Stomach (tissue), 9 donors: ENCODE results near the gene METRNL. TPM values are rescaled to one million over a fixed set of nuclear protein-coding genes. Genes with fewer than 3 reads are reported as not detected.
"Not testable (repeated sequence)": the region's sequence is repeated elsewhere in the genome, so short reads cannot be mapped to it uniquely, and the experiment has no call there.

Experiments used
- DNase-seq, 2 donors: peaks; one replicate each; pipeline versions ENCODE4 v3.0.0 to v3.0.0-alpha.2; 2013 to 2019
- H3K27ac ChIP-seq, 5 donors: fragments of 200-600 bp in 4 of 5; sonication (generic) in 4 of 5; one replicate each; pipeline ENCODE4 v1.5.1; 2013 to 2019; ENCODE audit warnings: mild to moderate bottlenecking in 1 of 5, moderate library complexity in 1 of 5
- H3K27me3 ChIP-seq, 3 donors: fragments of 200-600 bp; sonication (generic); one replicate each; pipeline ENCODE4 v1.5.1; 2017 to 2019; ENCODE audit warnings: mixed run types in 1 of 3
- H3K36me3 ChIP-seq, 4 donors: fragments of 200-600 bp; sonication (generic); 1 replicate in 3 of 4; 2 replicates in 1 of 4; pipeline ENCODE4 v1.5.1; 2016 to 2019
- H3K4me1 ChIP-seq, 4 donors: fragments of 200-600 bp; sonication (generic); one replicate each; pipeline ENCODE4 v1.5.1; 2016 to 2019
- H3K4me3 ChIP-seq, 4 donors: fragments of 200-600 bp; sonication (generic) in 3 of 4; one replicate each; pipeline ENCODE4 v1.5.1; 2016 to 2019; ENCODE audit warnings: mild to moderate bottlenecking in 1 of 4
- H3K9me3 ChIP-seq, 4 donors: fragments of 200-600 bp; sonication (generic); one replicate each; pipeline ENCODE4 v1.5.1; 2016 to 2019
- CTCF ChIP-seq, 7 experiments: fragments of 450-650 bp in 4 of 7; fragments of 200-600 bp in 3 of 7; sonication (generic) in 3 of 7; IDR thresholded peaks; one replicate each; pipeline ENCODE4 v1.5.1; 2016 to 2019; ENCODE audit warnings: antibody characterized with exemption in 7 of 7, control low read depth in 2 of 7, mild to moderate bottlenecking in 1 of 7
- EP300 ChIP-seq: sonication (generic); formaldehyde crosslinking; IDR thresholded peaks from one replicate; pipeline ENCODE4 v1.6.1; 2017; ENCODE audit warnings: antibody characterized with exemption
- POLR2A ChIP-seq, 4 donors: fragments of 450-650 bp; IDR thresholded peaks; one replicate each; pipeline ENCODE4 v1.6.1; 2016; ENCODE audit warnings: antibody characterized with exemption in 4 of 4, control low read depth in 2 of 4, mild to moderate bottlenecking in 1 of 4, moderate library complexity in 1 of 4
- POLR2AphosphoS5 ChIP-seq, 3 donors: sonication (generic); formaldehyde crosslinking; IDR thresholded peaks; one replicate each; pipeline ENCODE4 v1.6.1; 2016; ENCODE audit warnings: antibody characterized with exemption in 3 of 3
- WGBS, 5 donors: extraction: QIAGEN DNeasy Blood & Tissue Kit in 3 of 5; methylation state at CpG; one replicate each; pipeline versions ENCODE4 v1.1.5 to v1.1.7; 2013 to 2018; 5-methylcytosine and 5-hydroxymethylcytosine counted together
- intact Hi-C: fragments of 100-400 bp; cut with DNase I; formaldehyde crosslinking; loops from one replicate; pipeline ENCODE4 v1.15.1; 2023; ENCODE audit warnings: low total_unique reads
- polyA plus RNA-seq, 3 donors: library from polyadenylated mRNA; stranded (reverse); fragments of 200-250 nt; gene quantifications; one replicate each; pipeline ENCODE4 v1.2.3, GENCODE V29; 2013
- total RNA-seq, 5 donors: library from RNA; depleted of rRNA; stranded (reverse); fragments of >200 nt; gene quantifications; one replicate each; pipeline versions ENCODE4 v1.1.0 to v1.2.3, GENCODE V29; 2014 to 2016
- donor health status: healthy with polysubstance abuse.
- donor health status: Bipolar disorder and iron deficiency.
- donor health status: healthy.

Gene METRNL
- total and polyA plus RNA-seq, 8 donors, result 25.7 to 452 (median 42.5) TPM

GRCh38 chr17:83132251-83133081 lies 53.1 kb downstream of the METRNL start:
- H3K36me3 ChIP-seq, result no peaks in the 10 kb centered on the region
- H3K4me3 ChIP-seq, result no peak overlapping the region
- H3K27ac ChIP-seq, result no peak overlapping the region
- no peak for TF ChIP-seq POLR2AphosphoS5 (IDR thresholded peaks at IDR 0.05)
- no peak for TF ChIP-seq CTCF (IDR thresholded peaks at IDR 0.05)
- no peak for TF ChIP-seq EP300
- DNase-seq, result no peak
- no peaks in the 10 kb centered on the region for H3K9me3 ChIP-seq
- 76 to 84% (median 82%) methylated on average over 12 to 21 of the region's 21 CpGs for WGBS, 5 donors
- H3K4me1 ChIP-seq, result no peaks in the 10 kb centered on the region
- H3K27me3 ChIP-seq, result peaks cover 0 to 17% (median 4%) of the 10 kb centered on the region in 3 donors
- intact Hi-C loops, result no loop called here

GRCh38 chr17:83133302-83134121 lies 54.1 kb downstream of the METRNL start:
- intact Hi-C loops, result no loop called here
- no peaks in the 10 kb centered on the region for H3K36me3 ChIP-seq
- no peaks in the 10 kb centered on the region for H3K9me3 ChIP-seq
- 73 to 87% (median 77%) methylated on average over 15 to 16 of the region's 16 CpGs for WGBS, 5 donors
- H3K27ac ChIP-seq, result no peak overlapping the region
- H3K4me3 ChIP-seq, result no peak overlapping the region
- no peak for TF ChIP-seq EP300
- no peak for TF ChIP-seq POLR2A (IDR thresholded peaks at IDR 0.05)
- TF ChIP-seq CTCF (IDR thresholded peaks at IDR 0.05), result no peak
- TF ChIP-seq POLR2AphosphoS5 (IDR thresholded peaks at IDR 0.05), result no peak
- peaks cover 0 to 19% (median 4%) of the 10 kb centered on the region in 3 donors for H3K27me3 ChIP-seq
- no peak for DNase-seq
- no peaks in the 10 kb centered on the region for H3K4me1 ChIP-seq

GRCh38 chr17:83134456-83134855 lies 55.0 kb downstream of the METRNL start:
- WGBS, 5 donors, result 89 to 100% (median 94%) methylated on average over 3 to 38 of the region's 38 CpGs
- H3K9me3 ChIP-seq, H3K4me1 ChIP-seq, H3K36me3 ChIP-seq, intact Hi-C loops, H3K4me3 ChIP-seq, H3K27ac ChIP-seq, DNase-seq: not testable (repeated sequence)
- H3K27me3 ChIP-seq, result peaks cover 0 to 19% (median 4%) of the 10 kb centered on the region in 3 donors

- intact Hi-C loops, result no loop called here
- no peak overlapping the region for H3K4me3 ChIP-seq
- WGBS, 5 donors, result 87 to 93% (median 92%) methylated on average over 11 to 14 of the region's 14 CpGs
- H3K4me1 ChIP-seq, result no peaks in the 10 kb centered on the region
- H3K27me3 ChIP-seq, result peaks cover 0 to 19% (median 4%) of the 10 kb centered on the region in 3 donors
- TF ChIP-seq POLR2AphosphoS5 (IDR thresholded peaks at IDR 0.05), result no peak
- no peak for TF ChIP-seq POLR2A (IDR thresholded peaks at IDR 0.05)
- no peak for TF ChIP-seq EP300
- TF ChIP-seq CTCF (IDR thresholded peaks at IDR 0.05), result no peak
- H3K36me3 ChIP-seq, result no peaks in the 10 kb centered on the region
- no peak overlapping the region for H3K27ac ChIP-seq
- H3K9me3 ChIP-seq, result no peaks in the 10 kb centered on the region
- DNase-seq, result no peak
Observed at GRCh38 chr17:83135692-83136091, 56.3 kb downstream of the METRNL start.
